Measurements from ENCODE around the gene ZBTB20. TPM values are rescaled to one million over a fixed set of nuclear protein-coding genes. Genes with fewer than 3 reads are reported as not detected.

Gene ZBTB20
- total RNA-seq, 1 experiment from 2014 or later: 10.7 TPM

GRCh38 chr3:114496466-114496865 is 650.6 kb downstream of the ZBTB20 start:
- Mint-ChIP-seq H3K4me3 (ENCODE audit: unreplicated experiment) (no peak overlapping the region), H3K4me1 (ENCODE audit: insufficient read depth, unreplicated experiment) (peaks cover 37% of the 10 kb centered on the region), H3K9me3 (ENCODE audit: unreplicated experiment) (no peaks in the 10 kb centered on the region), H3K27ac (ENCODE audit: low read depth, unreplicated experiment) (peak overlapping the region; percentile 13), H3K27me3 (ENCODE audit: insufficient read depth, unreplicated experiment) (no peaks in the 10 kb centered on the region), H3K36me3 (ENCODE audit: insufficient read depth, unreplicated experiment) (no peaks in the 10 kb centered on the region)
- no peak for DNase-seq (ENCODE audit: unreplicated experiment)
- BruUV-seq (replicated peaks): no TSS peak
- ChIA-PET POLR2A (no interaction called here), CTCF (interaction anchor here (0.6 kb wide), 3 partner anchors 31 to 1055 kb away, joined by 3 read pairs; no protein-coding TSS in a partner anchor)
- intact Hi-C loops (cut with micrococcal nuclease): loop anchor here (5.0 kb wide), 1 partner anchor 211 kb away; no protein-coding TSS in a partner anchor
- TF ChIP-seq CTCF (IDR thresholded peaks at IDR 0.05; ENCODE audit: unreplicated experiment): no peak

DNA sequence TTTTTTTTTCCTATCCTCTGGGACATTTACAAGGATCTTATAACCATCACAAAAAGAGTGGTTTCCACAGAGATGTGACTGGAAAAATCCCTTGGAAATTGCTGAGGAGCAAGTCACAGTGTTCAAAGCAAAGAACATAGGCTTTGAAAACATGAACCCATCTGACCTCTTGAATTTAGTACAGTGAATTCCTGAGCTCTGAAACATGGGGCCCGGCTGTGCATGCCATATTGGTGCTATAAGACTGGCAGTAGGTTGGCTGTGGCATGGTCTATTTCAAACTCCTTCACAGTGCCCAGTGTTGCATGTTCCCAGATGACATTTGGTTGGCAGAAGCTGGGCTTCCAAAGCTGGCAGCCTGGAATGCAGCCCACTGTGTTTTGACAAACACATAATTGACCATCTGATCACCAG is 651.1 kb downstream of the ZBTB20 start:
- intact Hi-C loops (cut with micrococcal nuclease): loop anchor here (5.0 kb wide), 1 partner anchor 211 kb away; no protein-coding TSS in a partner anchor
- peak; percentile 5 for DNase-seq (ENCODE audit: unreplicated experiment)
- BruUV-seq (replicated peaks): no TSS peak
- no peak for TF ChIP-seq CTCF (IDR thresholded peaks at IDR 0.05; ENCODE audit: unreplicated experiment)
- peaks cover 37% of the 10 kb centered on the region for H3K4me1 Mint-ChIP-seq (ENCODE audit: insufficient read depth, unreplicated experiment)
- ChIA-PET POLR2A (interaction anchor here (0.6 to 0.7 kb wide), 2 partner anchors 30 to 1485 kb away, joined by 3 read pairs; no protein-coding TSS in a partner anchor), CTCF (interaction anchor here (0.6 to 0.7 kb wide), 2 partner anchors 31 to 171 kb away, joined by 3 read pairs; no protein-coding TSS in a partner anchor)
- no peaks in the 10 kb centered on the region for H3K27me3 Mint-ChIP-seq (ENCODE audit: insufficient read depth, unreplicated experiment)
- peak overlapping the region; percentile 13 for H3K27ac Mint-ChIP-seq (ENCODE audit: low read depth, unreplicated experiment)
- H3K36me3 Mint-ChIP-seq (ENCODE audit: insufficient read depth, unreplicated experiment): no peaks in the 10 kb centered on the region
- no peak overlapping the region for H3K4me3 Mint-ChIP-seq (ENCODE audit: unreplicated experiment)
- no peaks in the 10 kb centered on the region for H3K9me3 Mint-ChIP-seq (ENCODE audit: unreplicated experiment)

GRCh38 chr3:114494498-114494897 is 652.6 kb downstream of the ZBTB20 start:
- Mint-ChIP-seq H3K27ac (ENCODE audit: low read depth, unreplicated experiment) (no peak overlapping the region), H3K27me3 (ENCODE audit: insufficient read depth, unreplicated experiment) (no peaks in the 10 kb centered on the region), H3K36me3 (ENCODE audit: insufficient read depth, unreplicated experiment) (no peaks in the 10 kb centered on the region), H3K4me1 (ENCODE audit: insufficient read depth, unreplicated experiment) (peaks cover 27% of the 10 kb centered on the region), H3K9me3 (ENCODE audit: unreplicated experiment) (no peaks in the 10 kb centered on the region), H3K4me3 (ENCODE audit: unreplicated experiment) (no peak overlapping the region)
- no TSS peak for BruUV-seq (replicated peaks)
- intact Hi-C loops (cut with micrococcal nuclease): no loop called here
- no peak for TF ChIP-seq CTCF (IDR thresholded peaks at IDR 0.05; ENCODE audit: unreplicated experiment)
- ChIA-PET POLR2A (no interaction called here), CTCF (interaction anchor here (0.7 kb wide), 1 partner anchor 47 kb away, joined by 3 read pairs; no protein-coding TSS in a partner anchor)
- DNase-seq (ENCODE audit: unreplicated experiment): no peak

DNA sequence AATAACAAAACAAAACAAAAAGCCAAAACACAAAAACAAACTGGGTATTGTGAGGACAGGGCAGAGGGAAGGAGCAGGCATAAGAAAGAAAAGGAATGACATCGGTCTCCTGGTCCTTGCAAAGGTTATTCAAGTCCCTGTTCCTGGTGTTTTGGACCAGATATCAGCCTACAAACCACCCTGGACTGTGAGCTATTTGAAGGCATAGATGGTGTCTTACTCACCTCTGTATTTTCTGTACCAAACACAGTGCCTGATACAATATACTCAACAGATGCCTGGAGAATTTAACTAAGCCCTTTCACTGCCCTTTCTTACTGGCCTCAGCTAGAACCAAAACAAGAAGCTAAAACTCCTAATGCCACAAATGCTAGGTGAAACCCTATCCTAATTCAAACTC is 656.3 kb downstream of the ZBTB20 start:
- BruUV-seq (replicated peaks): no TSS peak
- no peak overlapping the region for H3K4me3 Mint-ChIP-seq (ENCODE audit: unreplicated experiment)
- H3K36me3 Mint-ChIP-seq (ENCODE audit: insufficient read depth, unreplicated experiment): no peaks in the 10 kb centered on the region
- H3K9me3 Mint-ChIP-seq (ENCODE audit: unreplicated experiment): no peaks in the 10 kb centered on the region
- CTCF ChIA-PET: no interaction called here
- TF ChIP-seq CTCF (IDR thresholded peaks at IDR 0.05; ENCODE audit: unreplicated experiment): no peak
- H3K4me1 Mint-ChIP-seq (ENCODE audit: insufficient read depth, unreplicated experiment): no peaks in the 10 kb centered on the region
- intact Hi-C loops (cut with micrococcal nuclease): no loop called here
- no peak for DNase-seq (ENCODE audit: unreplicated experiment)
- POLR2A ChIA-PET: no interaction called here
- no peak overlapping the region for H3K27ac Mint-ChIP-seq (ENCODE audit: low read depth, unreplicated experiment)
- H3K27me3 Mint-ChIP-seq (ENCODE audit: insufficient read depth, unreplicated experiment): no peaks in the 10 kb centered on the region

Data from MCF 10A (cell line).